NCI-H82 treated with DMSO at 0.1 percent for 48 hours (cell line): ENCODE results near the gene DUS1L.

ENCODE experiments used
- DNase-seq: peaks from one replicate; lab custom pipeline; 2025; ENCODE audit not compliant: unreplicated experiment; lab: John Stamatoyannopoulos, UW

DUS1L gene

GRCh38 chr17:82056729-82057621 is 8.6 kb downstream of the DUS1L start:
- DNase-seq: no peak

- no peak for DNase-seq
Measured at GRCh38 chr17:82055965-82056728, 9.5 kb downstream of the DUS1L start.

GRCh38 chr17:82055023-82055964 is 10.3 kb downstream of the DUS1L start:
- no peak for DNase-seq

- DNase-seq: no peak
Measured at GRCh38 chr17:82054351-82055022, 11.1 kb downstream of the DUS1L start.

- no peak for DNase-seq
Measured at GRCh38 chr17:82053556-82054263, 11.9 kb downstream of the DUS1L start.

- DNase-seq: no peak
Measured at GRCh38 chr17:82053130-82053529, 12.5 kb downstream of the DUS1L start.

GRCh38 chr17:82052638-82053059 is 13.0 kb downstream of the DUS1L start:
- DNase-seq: no peak

GRCh38 chr17:82051776-82052637 is 13.6 kb downstream of the DUS1L start, which contains the start of the genes GPS1 and RFNG:
TSS of gene GPS1 (plus strand) at chr17:82051898. CDS start at chr17:82051932, 34 bp downstream.
TSS of gene RFNG (minus strand) at chr17:82051811. CDS start at chr17:82051766, 45 bp downstream.
- peak; percentile 5 for DNase-seq

- no peak for DNase-seq
Measured at GRCh38 chr17:82050761-82051641, 14.6 kb downstream of the DUS1L start.

GRCh38 chr17:82050152-82050760 is 15.3 kb downstream of the DUS1L start:
- DNase-seq: no peak

GRCh38 chr17:82049521-82049971 is 16.1 kb downstream of the DUS1L start:
- no peak for DNase-seq

GRCh38 chr17:82049106-82049505 is 16.5 kb downstream of the DUS1L start:
- no peak for DNase-seq

- DNase-seq: no peak
Measured at GRCh38 chr17:82048571-82048971, 17.0 kb downstream of the DUS1L start.

- DNase-seq: no peak
Measured at GRCh38 chr17:82047914-82048570, 17.6 kb downstream of the DUS1L start.

GRCh38 chr17:82047379-82047778 is 18.2 kb downstream of the DUS1L start:
- no peak for DNase-seq

GRCh38 chr17:82046903-82047302 is 18.7 kb downstream of the DUS1L start:
- no peak for DNase-seq
